Measurements from ENCODE around the gene PLOD1.

The PLOD1 gene

GRCh38 chr1:11979028-11979850, 44.7 kb downstream of the PLOD1 start:
- H3F3A ChIP-seq (ENCODE audit: control insufficient read depth, insufficient read depth) = peaks cover 5% of the 10 kb centered on the region
- H3K27ac ChIP-seq (ENCODE audit: low read depth, low read length) = no peak overlapping the region
- no peak for TF ChIP-seq CTCF (IDR thresholded peaks at IDR 0.05; ENCODE audit: low read depth, low read length, poor library complexity, severe bottlenecking)
- no peak for TF ChIP-seq EZH2phosphoT487 (IDR thresholded peaks at IDR 0.05; ENCODE audit: borderline replicate concordance, low read length)
- H3K9me3 ChIP-seq (ENCODE audit: control insufficient read depth, insufficient read depth, low read length) = no peaks in the 10 kb centered on the region
- H3K9me2 ChIP-seq (replicated peaks; ENCODE audit: control insufficient read depth, low read length) = no peaks in the 10 kb centered on the region
- peaks cover 32% of the 10 kb centered on the region for H3K36me3 ChIP-seq (ENCODE audit: control insufficient read depth, low read length)
- H3K4me1 ChIP-seq (ENCODE audit: control insufficient read depth, low read length) = peaks cover 23% of the 10 kb centered on the region
- peaks cover 8% of the 10 kb centered on the region; the same call in 1 of the 2 replicates for H4K20me1 ChIP-seq (ENCODE audit: control insufficient read depth, insufficient read depth, low read depth, low read length)
- no peaks in the 10 kb centered on the region for H3K27me3 ChIP-seq (ENCODE audit: control insufficient read depth, low read length)
- peak overlapping the region; percentile 73 for H3K4me2 ChIP-seq (ENCODE audit: low read length)
- peak overlapping the region; percentile 80 for H3K4me3 ChIP-seq (ENCODE audit: low read length)
- peaks cover 40% of the 10 kb centered on the region for H3K79me2 ChIP-seq (ENCODE audit: control insufficient read depth, low read length)

DNA sequence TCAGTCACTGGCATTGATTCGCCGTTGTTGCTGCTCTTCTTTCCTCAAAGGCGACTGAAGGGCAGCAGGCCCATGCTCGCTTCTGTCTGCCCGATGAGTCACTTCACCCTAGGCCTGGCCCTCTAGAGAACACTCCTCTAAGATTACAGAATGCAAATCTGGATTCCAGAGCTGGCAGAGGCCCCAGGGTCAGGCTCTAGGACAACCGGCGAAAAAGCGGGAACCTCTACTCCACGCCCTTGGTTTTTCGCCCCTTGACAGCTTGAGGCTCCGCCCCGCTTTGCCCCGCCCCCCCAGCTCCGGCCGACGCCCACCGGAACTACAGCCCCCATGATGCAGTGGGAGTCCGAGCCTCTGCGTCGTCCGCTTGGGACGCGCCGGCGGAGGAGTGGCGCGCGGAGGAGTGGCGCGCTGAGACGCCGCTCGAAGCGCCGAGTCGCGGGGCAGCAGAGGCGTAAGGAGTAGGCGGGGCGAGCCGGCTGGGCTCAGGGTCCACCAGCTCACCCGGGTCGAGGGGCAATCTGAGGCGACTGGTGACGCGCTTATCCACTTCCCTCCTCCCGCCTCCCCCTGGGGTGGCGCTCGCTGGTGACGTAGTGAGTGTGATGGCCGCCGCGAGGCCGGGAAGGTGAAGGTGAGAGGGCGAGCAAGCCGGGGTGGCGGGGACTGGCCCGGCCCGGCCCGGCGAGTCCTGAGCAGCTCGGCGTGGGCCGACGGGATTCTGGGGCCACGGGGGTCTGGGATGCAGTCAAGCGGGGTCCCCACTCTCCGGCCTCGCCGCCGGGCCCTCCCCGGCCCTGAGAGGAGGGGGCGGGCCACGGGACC, 45.5 kb downstream of the PLOD1 start, which contains the start of gene MFN2:
TSS of gene MFN2 (plus strand) at position 594 of the 825 bp plus-strand sequence. CDS start 8,725 bp downstream, outside the sequence.
- peak within 1 kb of the TSS; percentile 57 for H3K27ac ChIP-seq (ENCODE audit: low read depth, low read length)
- no peaks in the 10 kb centered on the region for H3K9me3 ChIP-seq (ENCODE audit: control insufficient read depth, insufficient read depth, low read length)
- H3K27me3 ChIP-seq (ENCODE audit: control insufficient read depth, low read length) = no peaks in the 10 kb centered on the region
- H3K79me2 ChIP-seq (ENCODE audit: control insufficient read depth, low read length) = peaks cover 48% of the 10 kb centered on the region
- no peaks in the 10 kb centered on the region for H3K9me2 ChIP-seq (replicated peaks; ENCODE audit: control insufficient read depth, low read length)
- peaks cover 8% of the 10 kb centered on the region; the same call in 1 of the 2 replicates for H4K20me1 ChIP-seq (ENCODE audit: control insufficient read depth, insufficient read depth, low read depth, low read length)
- peak within 1 kb of the TSS; percentile 80 for H3K4me3 ChIP-seq (ENCODE audit: low read length)
- TF ChIP-seq CTCF (IDR thresholded peaks at IDR 0.05; ENCODE audit: low read depth, low read length, poor library complexity, severe bottlenecking) (no peak), EZH2phosphoT487 (IDR thresholded peaks at IDR 0.05; ENCODE audit: borderline replicate concordance, low read length) (no peak)
- H3K36me3 ChIP-seq (ENCODE audit: control insufficient read depth, low read length) = peaks cover 36% of the 10 kb centered on the region
- H3K4me1 ChIP-seq (ENCODE audit: control insufficient read depth, low read length) = peaks cover 26% of the 10 kb centered on the region
- H3K4me2 ChIP-seq (ENCODE audit: low read length) = peak within 1 kb of the TSS; percentile 73
- peaks cover 5% of the 10 kb centered on the region for H3F3A ChIP-seq (ENCODE audit: control insufficient read depth, insufficient read depth)

DNA sequence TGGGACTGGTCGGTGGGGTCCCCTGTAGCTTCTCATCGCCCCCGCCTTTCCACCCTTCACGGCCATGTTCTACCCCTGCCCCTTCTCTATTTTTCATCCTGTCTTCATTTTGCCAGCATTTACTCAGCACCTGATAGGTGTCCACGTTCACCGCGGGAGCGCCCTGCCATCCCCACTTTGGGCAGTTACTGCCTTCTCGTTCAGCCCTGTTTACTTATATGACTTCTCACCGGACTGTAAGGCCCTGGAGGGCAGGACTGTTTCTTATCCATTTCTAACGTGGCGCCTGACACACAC, 46.1 kb downstream of the PLOD1 start:
- Histone ChIP-seq H3K79me2 (ENCODE audit: control insufficient read depth, low read length) (peaks cover 52% of the 10 kb centered on the region), H3K27ac (ENCODE audit: low read depth, low read length) (peak overlapping the region; percentile 57), H3K9me3 (ENCODE audit: control insufficient read depth, insufficient read depth, low read length) (no peaks in the 10 kb centered on the region), H3K4me3 (ENCODE audit: low read length) (peak overlapping the region; percentile 80), H3K36me3 (ENCODE audit: control insufficient read depth, low read length) (peaks cover 39% of the 10 kb centered on the region), H3F3A (ENCODE audit: control insufficient read depth, insufficient read depth) (peaks cover 5% of the 10 kb centered on the region), H4K20me1 (ENCODE audit: control insufficient read depth, insufficient read depth, low read depth, low read length) (peaks cover 8% of the 10 kb centered on the region; the same call in 1 of the 2 replicates), H3K9me2 (replicated peaks; ENCODE audit: control insufficient read depth, low read length) (no peaks in the 10 kb centered on the region), H3K4me2 (ENCODE audit: low read length) (peak overlapping the region; percentile 73), H3K27me3 (ENCODE audit: control insufficient read depth, low read length) (no peaks in the 10 kb centered on the region), H3K4me1 (ENCODE audit: control insufficient read depth, low read length) (peaks cover 27% of the 10 kb centered on the region)
- TF ChIP-seq CTCF (IDR thresholded peaks at IDR 0.05; ENCODE audit: low read depth, low read length, poor library complexity, severe bottlenecking) = no peak
